HepG2 (cell line): ENCODE results near the gene CEACAM3. TPM values are rescaled to one million over a fixed set of nuclear protein-coding genes. Genes with fewer than 3 reads are reported as not detected.

Experiments
- ASH2L ChIP-seq: fragments of 300-600, 200-600 bp; sonication (generic); IDR thresholded peaks from 2 replicates; pipeline ENCODE4 v1.7.0; 2017; ENCODE audit warnings: low read depth, mild to moderate bottlenecking, moderate library complexity, mixed read lengths, low read length; ENCODE audit not compliant: insufficient read length
- HDAC1 ChIP-seq: sonication (generic); formaldehyde crosslinking; IDR thresholded peaks from 2 replicates; pipeline ENCODE4 v1.5.1; 2020; ENCODE audit warnings: mild to moderate bottlenecking, missing genetic modification reagents
- HNRNPK ChIP-seq: fragments of 200-400 bp; formaldehyde crosslinking; IDR thresholded peaks from 2 replicates; pipeline ENCODE4 v1.6.1; 2018; ENCODE audit warnings: low read length, low read depth, moderate library complexity, mild to moderate bottlenecking; ENCODE audit not compliant: poor library complexity, severe bottlenecking
- HNRNPL ChIP-seq: fragments of 200-400 bp; formaldehyde crosslinking; IDR thresholded peaks from 2 replicates; pipeline ENCODE4 v1.6.1; 2017; ENCODE audit warnings: mild to moderate bottlenecking, low read depth, low read length
- HOXA9 ChIP-seq: sonication (generic); formaldehyde crosslinking; IDR thresholded peaks from 2 replicates; pipeline ENCODE4 v1.8.1; 2022; ENCODE audit warnings: missing genetic modification reagents, mild to moderate bottlenecking, moderate library complexity, borderline replicate concordance
- HOXD1 ChIP-seq: sonication (generic); formaldehyde crosslinking; IDR thresholded peaks from 2 replicates; pipeline ENCODE4 v1.5.0; 2020; ENCODE audit warnings: missing genetic modification reagents
- NR2C2 ChIP-seq: sonication (generic); formaldehyde crosslinking; IDR thresholded peaks from 2 replicates; pipeline ENCODE4 v1.4.0; 2020; ENCODE audit warnings: missing genetic modification reagents, mild to moderate bottlenecking, moderate library complexity, borderline replicate concordance
- POLR2AphosphoS5 ChIP-seq: IDR thresholded peaks from 2 replicates; pipeline ENCODE4 v1.6.1; 2012; ENCODE audit warnings: low read depth, low read length
- RFX5 ChIP-seq: IDR thresholded peaks from 2 replicates; pipeline ENCODE4 v1.6.1; 2011; ENCODE audit warnings: low read depth, low read length, improper control_type of control experiment
- SAP130 ChIP-seq: IDR thresholded peaks from 2 replicates; pipeline ENCODE4 v1.6.1; 2016; ENCODE audit warnings: low read depth
- ZIK1 ChIP-seq: sonication (generic); formaldehyde crosslinking; IDR thresholded peaks from 2 replicates; pipeline ENCODE4 v1.5.0; 2020; ENCODE audit warnings: mild to moderate bottlenecking, low read depth, missing genetic modification reagents, borderline replicate concordance
- ZNF121 ChIP-seq: sonication (generic); formaldehyde crosslinking; IDR thresholded peaks from 2 replicates; pipeline ENCODE4 v1.5.0; 2020; ENCODE audit warnings: mild to moderate bottlenecking, missing genetic modification reagents
- ZNF225 ChIP-seq: sonication (generic); formaldehyde crosslinking; IDR thresholded peaks from 2 replicates; pipeline ENCODE4 v1.4.0; 2020; ENCODE audit warnings: mild to moderate bottlenecking, missing genetic modification reagents
- ZNF430 ChIP-seq: sonication (generic); formaldehyde crosslinking; IDR thresholded peaks from 2 replicates; pipeline ENCODE4 v1.9.0; 2021; ENCODE audit warnings: mild to moderate bottlenecking, missing genetic modification reagents
- ZNF451 ChIP-seq: sonication (generic); formaldehyde crosslinking; IDR thresholded peaks from 2 replicates; pipeline ENCODE4 v1.5.0; 2020; ENCODE audit warnings: mild to moderate bottlenecking, missing genetic modification reagents
- ZNF782 ChIP-seq: sonication (generic); formaldehyde crosslinking; IDR thresholded peaks from 2 replicates; pipeline ENCODE4 v1.4.0; 2020; ENCODE audit warnings: missing genetic modification reagents, mild to moderate bottlenecking, borderline replicate concordance
- ZNF879 ChIP-seq: sonication (generic); formaldehyde crosslinking; IDR thresholded peaks from 2 replicates; pipeline ENCODE4 v1.8.1; 2023; ENCODE audit warnings: missing genetic modification reagents
- ZNF891 ChIP-seq: sonication (generic); formaldehyde crosslinking; IDR thresholded peaks from 2 replicates; pipeline ENCODE4 v1.5.0; 2020; ENCODE audit warnings: mild to moderate bottlenecking, missing genetic modification reagents
- ZSCAN12 ChIP-seq: sonication (generic); formaldehyde crosslinking; IDR thresholded peaks from 2 replicates; pipeline ENCODE4 v1.9.0; 2021; ENCODE audit warnings: mild to moderate bottlenecking, missing genetic modification reagents
- ZSCAN31 ChIP-seq: sonication (generic); formaldehyde crosslinking; IDR thresholded peaks from 2 replicates; pipeline ENCODE4 v1.5.0; 2020; ENCODE audit warnings: low read depth, mild to moderate bottlenecking, missing genetic modification reagents
- polyA plus RNA-seq, 8 experiments: library from polyadenylated mRNA; depleted of rRNA in 3 of 8; stranded (reverse) in 7 of 8; unstranded in 1 of 8; fragments of >200 nt; fragmentation: Illumina TruSeq in 4 of 8; extraction: Trizol in 4 of 8; gene quantifications; 2 replicates each; pipeline versions ENCODE4 v1.2.1 to v1.2.3, GENCODE V29; 2011 to 2016; ENCODE audit warnings: low read depth in 4 of 8, missing spikeins in 1 of 8, mixed read lengths in 1 of 8; ENCODE audit not compliant: insufficient read depth in 1 of 8
- total RNA-seq, 5 experiments: library from RNA; depleted of rRNA; stranded (reverse); fragments of >200 nt; fragmentation: Illumina TruSeq; extraction: Trizol; gene quantifications; 2 replicates each; pipeline ENCODE4 v1.2.3, GENCODE V29; 2016; ENCODE audit warnings: low read depth in 1 of 5
- TF ChIP-seq, protein P1 (sequence below): IDR thresholded peaks from 2 replicates; pipeline ENCODE4 v1.6.1; 2016; ENCODE audit warnings: missing compliant biosample characterization, missing genetic modification reagents, borderline replicate concordance
- TF ChIP-seq, protein P2 (sequence below): sonication (generic); formaldehyde crosslinking; IDR thresholded peaks from 2 replicates; pipeline ENCODE4 v1.4.0; 2020; ENCODE audit warnings: missing genetic modification reagents
- TF ChIP-seq, protein P3 (sequence below): sonication (generic); formaldehyde crosslinking; IDR thresholded peaks from 2 replicates; pipeline ENCODE4 v1.5.0; 2020; ENCODE audit warnings: missing genetic modification reagents, mild to moderate bottlenecking, borderline replicate concordance
- TF ChIP-seq, protein P4 (sequence below): sonication (generic); formaldehyde crosslinking; IDR thresholded peaks from 2 replicates; pipeline ENCODE4 v1.5.0; 2020; ENCODE audit warnings: mild to moderate bottlenecking, missing genetic modification reagents

Gene CEACAM3
- total and polyA plus RNA-seq, 2 of the 13 experiments (the other 11 are each of a cell fraction or from before 2014, with no cell fraction given): not detected

DNA sequence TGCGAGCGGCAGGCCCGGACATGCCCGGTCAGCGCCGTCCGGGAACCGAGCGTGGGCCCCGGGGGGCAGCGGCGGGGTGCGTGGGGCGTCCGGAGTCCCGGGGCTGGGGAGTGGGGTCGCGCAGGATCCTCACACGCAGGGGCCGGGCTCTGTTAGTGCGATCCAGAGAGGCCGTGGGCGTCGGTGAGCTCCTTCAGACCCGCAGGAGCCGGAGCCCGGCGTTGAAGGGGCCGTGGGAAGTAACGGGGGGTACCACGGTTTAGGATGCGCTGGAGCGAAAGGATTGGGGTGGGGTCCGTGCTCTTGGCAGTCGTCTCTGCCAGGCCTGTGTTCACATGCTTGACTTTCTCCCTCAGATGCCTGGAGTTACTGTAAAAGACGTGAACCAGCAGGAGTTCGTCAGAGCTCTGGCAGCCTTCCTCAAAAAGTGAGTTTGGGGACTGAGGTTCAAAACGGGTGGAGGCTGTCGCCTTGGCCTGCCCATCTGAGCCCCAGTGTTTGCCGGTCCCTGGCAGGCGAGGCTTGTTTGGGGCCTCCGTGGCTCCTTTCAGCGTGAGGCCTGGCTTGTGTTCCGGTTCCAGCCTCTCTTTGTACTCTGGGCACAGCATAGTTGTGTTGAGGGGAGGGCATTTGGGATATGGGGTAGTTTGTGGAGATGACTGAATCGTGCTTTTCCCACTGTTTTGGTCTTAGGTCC lies 64.2 kb downstream of the CEACAM3 start (continued):
- TF ChIP-seq, protein P1, sequence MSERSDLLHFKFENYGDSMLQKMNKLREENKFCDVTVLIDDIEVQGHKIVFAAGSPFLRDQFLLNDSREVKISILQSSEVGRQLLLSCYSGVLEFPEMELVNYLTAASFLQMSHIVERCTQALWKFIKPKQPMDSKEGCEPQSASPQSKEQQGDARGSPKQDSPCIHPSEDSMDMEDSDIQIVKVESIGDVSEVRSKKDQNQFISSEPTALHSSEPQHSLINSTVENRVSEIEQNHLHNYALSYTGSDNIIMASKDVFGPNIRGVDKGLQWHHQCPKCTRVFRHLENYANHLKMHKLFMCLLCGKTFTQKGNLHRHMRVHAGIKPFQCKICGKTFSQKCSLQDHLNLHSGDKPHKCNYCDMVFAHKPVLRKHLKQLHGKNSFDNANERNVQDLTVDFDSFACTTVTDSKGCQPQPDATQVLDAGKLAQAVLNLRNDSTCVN (CRISPR knock-in tag): no peak
- TF ChIP-seq NR2C2 (no peak), HOXD1 (CRISPR knock-in tag) (no peak), SAP130 (CRISPR knock-in tag) (0 out of 2 replicates have a peak, but pooled peaks have one; percentile 13), RFX5 (no peak), HDAC1 (CRISPR knock-in tag) (no peak), ASH2L (peak; percentile 32), ZIK1 (CRISPR knock-in tag) (no peak), ZNF891 (CRISPR knock-in tag) (no peak), HNRNPK (no peak), ZNF121 (CRISPR knock-in tag) (no peak), ZSCAN12 (CRISPR knock-in tag) (no peak), POLR2AphosphoS5 (no peak), ZNF879 (CRISPR knock-in tag) (no peak), HNRNPL (0 out of 2 replicates have a peak, but pooled peaks have one; percentile 14), ZSCAN31 (CRISPR knock-in tag) (no peak), HOXA9 (no peak), ZNF225 (CRISPR knock-in tag) (peak; percentile 56; the same call in 1 of the 2 replicates), ZNF782 (CRISPR knock-in tag) (no peak), ZNF451 (CRISPR knock-in tag) (no peak), ZNF430 (CRISPR knock-in tag) (no peak)
- TF ChIP-seq, protein P2, sequence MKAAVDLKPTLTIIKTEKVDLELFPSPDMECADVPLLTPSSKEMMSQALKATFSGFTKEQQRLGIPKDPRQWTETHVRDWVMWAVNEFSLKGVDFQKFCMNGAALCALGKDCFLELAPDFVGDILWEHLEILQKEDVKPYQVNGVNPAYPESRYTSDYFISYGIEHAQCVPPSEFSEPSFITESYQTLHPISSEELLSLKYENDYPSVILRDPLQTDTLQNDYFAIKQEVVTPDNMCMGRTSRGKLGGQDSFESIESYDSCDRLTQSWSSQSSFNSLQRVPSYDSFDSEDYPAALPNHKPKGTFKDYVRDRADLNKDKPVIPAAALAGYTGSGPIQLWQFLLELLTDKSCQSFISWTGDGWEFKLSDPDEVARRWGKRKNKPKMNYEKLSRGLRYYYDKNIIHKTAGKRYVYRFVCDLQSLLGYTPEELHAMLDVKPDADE (CRISPR knock-in tag): no peak
- TF ChIP-seq, protein P3, sequence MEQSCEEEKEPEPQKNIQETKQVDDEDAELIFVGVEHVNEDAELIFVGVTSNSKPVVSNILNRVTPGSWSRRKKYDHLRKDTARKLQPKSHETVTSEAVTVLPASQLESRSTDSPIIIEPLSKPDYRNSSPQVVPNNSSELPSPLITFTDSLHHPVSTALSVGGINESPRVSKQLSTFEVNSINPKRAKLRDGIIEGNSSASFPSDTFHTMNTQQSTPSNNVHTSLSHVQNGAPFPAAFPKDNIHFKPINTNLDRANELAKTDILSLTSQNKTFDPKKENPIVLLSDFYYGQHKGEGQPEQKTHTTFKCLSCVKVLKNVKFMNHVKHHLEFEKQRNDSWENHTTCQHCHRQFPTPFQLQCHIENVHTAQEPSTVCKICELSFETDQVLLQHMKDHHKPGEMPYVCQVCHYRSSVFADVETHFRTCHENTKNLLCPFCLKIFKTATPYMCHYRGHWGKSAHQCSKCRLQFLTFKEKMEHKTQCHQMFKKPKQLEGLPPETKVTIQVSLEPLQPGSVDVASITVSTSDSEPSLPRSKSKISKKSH: no peak
- TF ChIP-seq, protein P4, sequence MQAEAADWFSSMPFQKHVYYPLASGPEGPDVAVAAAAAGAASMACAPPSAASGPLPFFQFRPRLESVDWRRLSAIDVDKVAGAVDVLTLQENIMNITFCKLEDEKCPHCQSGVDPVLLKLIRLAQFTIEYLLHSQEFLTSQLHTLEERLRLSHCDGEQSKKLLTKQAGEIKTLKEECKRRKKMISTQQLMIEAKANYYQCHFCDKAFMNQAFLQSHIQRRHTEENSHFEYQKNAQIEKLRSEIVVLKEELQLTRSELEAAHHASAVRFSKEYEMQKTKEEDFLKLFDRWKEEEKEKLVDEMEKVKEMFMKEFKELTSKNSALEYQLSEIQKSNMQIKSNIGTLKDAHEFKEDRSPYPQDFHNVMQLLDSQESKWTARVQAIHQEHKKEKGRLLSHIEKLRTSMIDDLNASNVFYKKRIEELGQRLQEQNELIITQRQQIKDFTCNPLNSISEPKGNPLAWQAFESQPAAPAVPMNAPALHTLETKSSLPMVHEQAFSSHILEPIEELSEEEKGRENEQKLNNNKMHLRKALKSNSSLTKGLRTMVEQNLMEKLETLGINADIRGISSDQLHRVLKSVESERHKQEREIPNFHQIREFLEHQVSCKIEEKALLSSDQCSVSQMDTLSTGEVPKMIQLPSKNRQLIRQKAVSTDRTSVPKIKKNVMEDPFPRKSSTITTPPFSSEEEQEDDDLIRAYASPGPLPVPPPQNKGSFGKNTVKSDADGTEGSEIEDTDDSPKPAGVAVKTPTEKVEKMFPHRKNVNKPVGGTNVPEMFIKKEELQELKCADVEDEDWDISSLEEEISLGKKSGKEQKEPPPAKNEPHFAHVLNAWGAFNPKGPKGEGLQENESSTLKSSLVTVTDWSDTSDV (CRISPR knock-in tag): 0 out of 2 replicates have a peak, but pooled peaks have one; percentile 16
